Transverse colon (tissue), 4 donors: ENCODE measurements around the gene JAG1.

ENCODE experiments used
- CTCF ChIP-seq, 5 experiments: fragments of 200-600 bp in 3 of 5; fragments of 450-650 bp in 2 of 5; sonication (generic) in 3 of 5; IDR thresholded peaks; 1 replicate in 2 of 5; 2 replicates in 3 of 5; pipeline ENCODE4 v1.5.1; 2016 to 2017; ENCODE audit warnings: antibody characterized with exemption in 5 of 5, inconsistent platforms in 3 of 5, mild to moderate bottlenecking in 2 of 5, moderate library complexity in 1 of 5
- EP300 ChIP-seq: sonication (generic); formaldehyde crosslinking; IDR thresholded peaks from one replicate; pipeline ENCODE4 v1.6.1; 2017; ENCODE audit warnings: antibody characterized with exemption, low read depth
- POLR2A ChIP-seq: fragments of 450-650 bp; IDR thresholded peaks from one replicate; pipeline ENCODE4 v1.6.1; 2016; ENCODE audit warnings: antibody characterized with exemption, mild to moderate bottlenecking, moderate library complexity
- POLR2AphosphoS5 ChIP-seq, 3 donors: sonication (generic); formaldehyde crosslinking; IDR thresholded peaks; one replicate each; pipeline ENCODE4 v1.6.1; 2016; ENCODE audit warnings: antibody characterized with exemption in 3 of 3

- TF ChIP-seq CTCF (IDR thresholded peaks at IDR 0.05) (no peak), POLR2AphosphoS5 (IDR thresholded peaks at IDR 0.05) (peak in 1 of 3 donors; percentile 26), POLR2A (no peak), EP300 (no peak)
Measured at GRCh38 chr20:10670501-10671220, 3.1 kb downstream of the JAG1 start.
